K562 treated with DMSO at 1 percent for 24 hours (cell line): Measurements from ENCODE around the gene STRADB. TPM values are rescaled to one million over a fixed set of nuclear protein-coding genes. Genes with fewer than 3 reads are reported as not detected.

Experiments
- total RNA-seq: library from RNA; unstranded; fragments of 300-600 nt; gene quantifications from 2 replicates; pipeline ENCODE4 v1.2.3, GENCODE V29; 2022; ENCODE audit warnings: low read depth; ENCODE audit not compliant: insufficient read depth

STRADB gene, protein sequence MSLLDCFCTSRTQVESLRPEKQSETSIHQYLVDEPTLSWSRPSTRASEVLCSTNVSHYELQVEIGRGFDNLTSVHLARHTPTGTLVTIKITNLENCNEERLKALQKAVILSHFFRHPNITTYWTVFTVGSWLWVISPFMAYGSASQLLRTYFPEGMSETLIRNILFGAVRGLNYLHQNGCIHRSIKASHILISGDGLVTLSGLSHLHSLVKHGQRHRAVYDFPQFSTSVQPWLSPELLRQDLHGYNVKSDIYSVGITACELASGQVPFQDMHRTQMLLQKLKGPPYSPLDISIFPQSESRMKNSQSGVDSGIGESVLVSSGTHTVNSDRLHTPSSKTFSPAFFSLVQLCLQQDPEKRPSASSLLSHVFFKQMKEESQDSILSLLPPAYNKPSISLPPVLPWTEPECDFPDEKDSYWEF
- 17.0 and 23.0 TPM in 2 replicates for total RNA-seq

DNA sequence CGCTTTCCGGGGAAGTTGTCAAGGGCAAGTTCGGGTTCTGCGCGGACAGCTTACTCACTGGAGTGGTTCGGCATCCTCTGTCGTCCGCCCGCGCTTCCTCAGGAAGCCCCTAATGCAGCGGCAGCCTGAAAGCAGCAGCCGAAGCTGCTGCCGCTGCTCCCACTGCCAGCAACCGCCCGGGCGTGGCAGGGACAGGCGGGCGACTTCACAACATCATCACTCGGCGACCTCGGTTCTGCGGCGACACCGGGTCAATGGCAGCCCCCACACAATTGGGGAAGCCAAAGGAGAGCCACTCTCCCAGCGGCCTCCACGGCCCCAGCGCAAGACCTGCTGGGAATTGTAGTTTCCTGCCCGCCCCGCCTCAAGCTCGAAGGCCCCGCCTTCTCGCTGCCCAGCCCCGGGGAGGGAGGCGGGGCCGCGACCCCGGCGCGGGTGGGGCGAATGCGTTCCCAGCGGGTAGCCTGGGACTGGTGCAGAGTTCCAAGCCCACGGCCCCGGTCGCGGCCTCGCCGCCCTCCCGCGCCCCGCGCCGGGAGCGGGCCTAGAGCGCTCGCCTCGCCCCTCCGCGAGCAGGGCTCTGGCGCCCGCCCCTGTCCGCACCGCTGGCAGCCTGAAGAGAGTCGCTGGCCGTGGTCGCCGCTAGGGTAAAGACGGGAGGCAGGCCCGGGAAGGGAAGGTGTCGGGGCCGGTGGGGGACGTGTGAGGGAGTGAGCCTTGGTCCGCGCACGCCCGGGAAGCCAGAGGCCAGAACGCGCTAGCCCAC, at the start of gene STRADB, which contains the start of gene TRAK2:
Gene STRADB, plus strand, starts transcription at position 449 of the 766 bp plus-strand sequence. CDS start 3,101 bp downstream, outside the sequence.
Gene TRAK2, minus strand, starts transcription at position 167 of the 766 bp plus-strand sequence. CDS start 30,951 bp downstream, outside the sequence.

Other genes starting within 250 kb of the STRADB start
- 18.8 and 21.0 TPM in 2 replicates for gene CASP8, start 191.2 kb upstream of the STRADB start, total RNA-seq
- gene FLACC1, start 94.4 kb upstream of the STRADB start, total RNA-seq, result 0.21 TPM in 1 of 2 replicates, not detected in the other
- 11.2 and 12.3 TPM in 2 replicates for gene TRAK2, start 282 bp upstream of the STRADB start, total RNA-seq
- gene TMEM237, start 191.8 kb downstream of the STRADB start, total RNA-seq, result 7.2 and 9.0 TPM in 2 replicates
- gene MPP4, start 246.9 kb downstream of the STRADB start, total RNA-seq, result not detected in 2 replicates